ENCODE data around the gene PAH. TPM values are rescaled to one million over a fixed set of nuclear protein-coding genes. Genes with fewer than 3 reads are reported as not detected.

PAH gene
- total and polyA plus RNA-seq, 10 of the 15 experiments (the other 5 are each of a cell fraction or from before 2014, with no cell fraction given) = 0.20 to 4.8 (median 0.55) TPM; not detected in 1

GRCh38 chr12:102883204-102883799, 33.7 kb downstream of the PAH start (continued):
- TF ChIP-seq TAF1 (IDR thresholded peaks at IDR 0.05; ENCODE audit: borderline replicate concordance, low read depth, low read length) (no peak), EGR1 (IDR thresholded peaks at IDR 0.05; ENCODE audit: borderline replicate concordance in 1 of 2, low read depth in 2 of 2, low read length in 2 of 2) (no peak), POLR2A (IDR thresholded peaks at IDR 0.05; ENCODE audit: low read depth, low read length) (no peak), POU2F2 (IDR thresholded peaks at IDR 0.05; ENCODE audit: borderline replicate concordance, low read depth, low read length) (no peak), CHD4 (IDR thresholded peaks at IDR 0.05) (no peak), PRDM15 (CRISPR knock-in tag; IDR thresholded peaks at IDR 0.05) (no peak), IRF4 (IDR thresholded peaks at IDR 0.05; ENCODE audit: low read depth, low read length) (no peak), ATF2 (IDR thresholded peaks at IDR 0.05; ENCODE audit: low read length) (no peak), USF1 (IDR thresholded peaks at IDR 0.05; ENCODE audit: borderline replicate concordance, extremely low read length, insufficient read depth, low read depth, low read length) (no peak), PBX3 (IDR thresholded peaks at IDR 0.05; ENCODE audit: insufficient replicate concordance, low read depth, low read length) (no peak), EED (IDR thresholded peaks at IDR 0.05; ENCODE audit: low read depth) (no peak), HCFC1 (IDR thresholded peaks at IDR 0.05; ENCODE audit: low read length) (no peak), RFX5 (IDR thresholded peaks at IDR 0.05; ENCODE audit: low read depth, low read length) (no peak)

All from GM12878 (cell line).